Aorta (tissue), 5 donors: ENCODE measurements around the gene ANO6. TPM values are rescaled to one million over a fixed set of nuclear protein-coding genes. Genes with fewer than 3 reads are reported as not detected.

ENCODE experiments used
- ATAC-seq: fragments of 200-7000 bp; cut with Tn5 transposase; one replicate; pipeline ENCODE4 v1.9.1; 2022; ENCODE audit warnings: moderate library complexity; ENCODE audit not compliant: low FRiP score
- DNase-seq, 2 donors: peaks; one replicate each; pipeline ENCODE4 v3.0.0-alpha.2; 2020
- H3K27ac ChIP-seq, 2 donors: one replicate each; pipeline ENCODE4 v1.5.1; 2013; ENCODE audit warnings: low read length in 2 of 2, mild to moderate bottlenecking in 2 of 2, moderate library complexity in 2 of 2, control low read depth in 1 of 2, inconsistent platforms in 1 of 2, low read depth in 1 of 2
- H3K27me3 ChIP-seq, 2 donors: one replicate each; pipeline ENCODE4 v1.6.1; 2013; ENCODE audit warnings: control low read depth in 1 of 2, low read length in 1 of 2, mild to moderate bottlenecking in 1 of 2, moderate library complexity in 1 of 2; ENCODE audit not compliant: insufficient read depth in 2 of 2, control insufficient read depth in 1 of 2
- H3K36me3 ChIP-seq, 2 donors: one replicate each; pipeline ENCODE4 v1.6.1; 2013; ENCODE audit warnings: control low read depth in 1 of 2, low read length in 1 of 2, mild to moderate bottlenecking in 1 of 2; ENCODE audit not compliant: insufficient read depth in 2 of 2, control insufficient read depth in 1 of 2
- H3K4me1 ChIP-seq, 2 donors: one replicate each; pipeline ENCODE4 v1.6.1; 2013; ENCODE audit warnings: low read length in 2 of 2, control low read depth in 1 of 2, mild to moderate bottlenecking in 1 of 2, moderate library complexity in 1 of 2; ENCODE audit not compliant: insufficient read depth in 2 of 2, control insufficient read depth in 1 of 2
- H3K4me3 ChIP-seq, 2 donors: one replicate each; pipeline ENCODE4 v1.5.1; 2013; ENCODE audit warnings: low read length in 2 of 2, control low read depth in 1 of 2, mild to moderate bottlenecking in 1 of 2
- H3K9me3 ChIP-seq: one replicate; pipeline ENCODE4 v1.6.1; 2013; ENCODE audit warnings: mild to moderate bottlenecking, low read length; ENCODE audit not compliant: control insufficient read depth
- WGBS, 2 donors: extraction: QIAGEN DNeasy Blood & Tissue Kit; methylation state at CpG; one replicate each; pipeline ENCODE4 v1.1.7; 2013; 5-methylcytosine and 5-hydroxymethylcytosine counted together
- intact Hi-C, 2 donors: fragments of 100-400 bp; cut with DNase I; formaldehyde crosslinking; loops; one replicate each; pipeline versions ENCODE4 v1.14.2 to v1.15.0; 2022
- polyA plus RNA-seq, 2 donors: library from polyadenylated mRNA; stranded (reverse); fragments of 200-250 nt; gene quantifications; one replicate each; pipeline ENCODE4 v1.2.3, GENCODE V29; 2013
- total RNA-seq, 2 donors: library from RNA; stranded (reverse); fragmentation: NEBNext Ultra II Directional; extraction: Animal tissue kit (Norgen Biotek cat#: 25700); gene quantifications; one replicate each; pipeline ENCODE4 v1.2.1, GENCODE V29; 2021
- donor health status: healthy with polysubstance abuse.
- donor health status: Bipolar disorder and iron deficiency.
- donor health status: DM: no; HTN: no; CAD: no.
- donor health status: DM: no; HTN: no; CAD: no.
- donor health status: DM: yes; HTN: yes; CAD: no.

ANO6 gene
- total and polyA plus RNA-seq, 4 donors: 16.0 to 129 (median 64.6) TPM

- no peak for DNase-seq
- H3K4me3 ChIP-seq: no peak overlapping the region
- no peaks in the 10 kb centered on the region for H3K9me3 ChIP-seq
- no peak for ATAC-seq
- H3K36me3 ChIP-seq: no peaks in the 10 kb centered on the region
- H3K27ac ChIP-seq: no peak overlapping the region
- intact Hi-C loops: no loop called here
- H3K4me1 ChIP-seq: no peaks in the 10 kb centered on the region
- no peaks in the 10 kb centered on the region for H3K27me3 ChIP-seq
- 46 to 52% methylated on average over 4 of the region's 4 CpGs for WGBS, 2 donors
These were observed 248.8 kb downstream of the ANO6 start for GRCh38 chr12:45464699-45465098.

DNA sequence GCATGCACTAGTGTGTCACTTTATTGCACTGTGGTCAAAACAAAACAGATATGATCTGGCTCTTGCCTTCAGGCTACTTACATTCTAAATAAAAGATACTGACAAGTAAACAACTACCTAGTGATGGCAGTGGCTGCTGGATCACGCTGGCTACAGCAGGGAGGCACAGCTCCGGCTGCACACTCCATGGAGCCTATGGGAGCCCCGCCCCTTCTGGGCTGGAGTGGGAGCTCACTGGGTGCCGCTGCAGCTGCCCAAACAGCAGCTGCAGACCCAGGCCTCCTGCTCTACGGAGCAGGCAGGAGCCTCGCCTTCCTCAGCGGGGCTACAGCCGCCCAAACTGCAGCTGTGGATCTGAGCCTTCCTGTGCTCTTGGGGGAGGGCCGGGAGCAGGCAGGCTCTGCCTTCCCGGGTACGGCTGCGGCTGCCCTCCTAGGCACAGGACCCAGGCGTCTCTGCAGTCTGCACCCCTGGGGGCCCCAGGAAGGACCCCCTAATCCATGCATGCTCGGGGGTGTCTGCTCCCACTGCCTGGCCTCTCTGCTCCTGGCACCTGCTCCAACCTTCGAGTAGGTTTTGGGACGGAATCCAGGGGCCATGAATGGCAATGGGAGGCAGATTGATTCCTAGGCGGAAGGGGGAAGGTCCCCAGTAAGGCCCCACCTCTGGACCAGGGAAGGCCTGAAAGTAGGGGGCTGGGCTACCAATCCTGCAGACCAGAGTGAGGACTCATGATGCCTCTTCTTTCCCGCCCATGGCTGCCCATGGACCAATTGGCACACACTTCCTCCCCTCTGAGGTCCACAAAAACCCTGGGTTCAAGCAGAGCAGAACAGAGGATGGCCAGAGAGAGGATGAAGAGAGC, 253.1 kb downstream of the ANO6 start:
- ATAC-seq: no peak
- no peak for DNase-seq
- H3K27ac ChIP-seq: no peak overlapping the region
- intact Hi-C loops: no loop called here
- no peaks in the 10 kb centered on the region for H3K9me3 ChIP-seq
- H3K36me3 ChIP-seq: no peaks in the 10 kb centered on the region
- 92 to 94% methylated on average over 18 of the region's 18 CpGs for WGBS, 2 donors
- no peaks in the 10 kb centered on the region for H3K4me1 ChIP-seq
- no peaks in the 10 kb centered on the region for H3K27me3 ChIP-seq
- H3K4me3 ChIP-seq: no peak overlapping the region

GRCh38 chr12:45469902-45470301, 254.0 kb downstream of the ANO6 start:
- no peak overlapping the region for H3K27ac ChIP-seq
- H3K4me1 ChIP-seq: no peaks in the 10 kb centered on the region
- ATAC-seq (no peak), DNase-seq (no peak)
- no peaks in the 10 kb centered on the region for H3K9me3 ChIP-seq
- H3K27me3 ChIP-seq: no peaks in the 10 kb centered on the region
- H3K4me3 ChIP-seq: no peak overlapping the region
- intact Hi-C loops: no loop called here
- 92 to 94% methylated on average over 4 of the region's 4 CpGs for WGBS, 2 donors
- H3K36me3 ChIP-seq: no peaks in the 10 kb centered on the region

GRCh38 chr12:45473636-45474035, 257.7 kb downstream of the ANO6 start:
- WGBS, 2 donors: 82 to 87% methylated on average over 3 of the region's 3 CpGs
- Histone ChIP-seq H3K36me3 (no peaks in the 10 kb centered on the region), H3K27ac (no peak overlapping the region), H3K4me1 (no peaks in the 10 kb centered on the region), H3K9me3 (peaks cover 2% of the 10 kb centered on the region), H3K27me3 (no peaks in the 10 kb centered on the region), H3K4me3 (no peak overlapping the region)
- ATAC-seq: no peak
- intact Hi-C loops: no loop called here
- DNase-seq: no peak

- peaks cover 2% of the 10 kb centered on the region for H3K9me3 ChIP-seq
- H3K4me3 ChIP-seq: no peak overlapping the region
- no peak for ATAC-seq
- no peaks in the 10 kb centered on the region for H3K27me3 ChIP-seq
- no peak overlapping the region for H3K27ac ChIP-seq
- H3K36me3 ChIP-seq: no peaks in the 10 kb centered on the region
- H3K4me1 ChIP-seq: no peaks in the 10 kb centered on the region
- intact Hi-C loops: no loop called here
- no peak for DNase-seq
These were observed 259.7 kb downstream of the ANO6 start for GRCh38 chr12:45475594-45475993.

- no peaks in the 10 kb centered on the region for H3K27me3 ChIP-seq
- no peaks in the 10 kb centered on the region for H3K4me1 ChIP-seq
- 37 to 50% methylated on average over 1 of the region's 1 CpG for WGBS, 2 donors
- intact Hi-C loops: no loop called here
- no peak overlapping the region for H3K27ac ChIP-seq
- no peaks in the 10 kb centered on the region for H3K36me3 ChIP-seq
- no peak overlapping the region for H3K4me3 ChIP-seq
- ATAC-seq: no peak
- no peak for DNase-seq
- H3K9me3 ChIP-seq: peaks cover 2% of the 10 kb centered on the region
These were observed 261.6 kb downstream of the ANO6 start for GRCh38 chr12:45477526-45477925.

GRCh38 chr12:45478931-45479330, 263.0 kb downstream of the ANO6 start:
- DNase-seq: no peak
- H3K27ac ChIP-seq: no peak overlapping the region
- H3K4me3 ChIP-seq: no peak overlapping the region
- peaks cover 2% of the 10 kb centered on the region for H3K9me3 ChIP-seq
- no peaks in the 10 kb centered on the region for H3K36me3 ChIP-seq
- no peaks in the 10 kb centered on the region for H3K27me3 ChIP-seq
- 92 to 98% methylated on average over 1 of the region's 1 CpG for WGBS, 2 donors
- peaks cover 0 to 4% of the 10 kb centered on the region in 2 donors for H3K4me1 ChIP-seq
- ATAC-seq: no peak
- intact Hi-C loops: no loop called here

- H3K27me3 ChIP-seq: no peaks in the 10 kb centered on the region
These were observed 265.9 kb downstream of the ANO6 start for GRCh38 chr12:45481746-45482145.

DNA sequence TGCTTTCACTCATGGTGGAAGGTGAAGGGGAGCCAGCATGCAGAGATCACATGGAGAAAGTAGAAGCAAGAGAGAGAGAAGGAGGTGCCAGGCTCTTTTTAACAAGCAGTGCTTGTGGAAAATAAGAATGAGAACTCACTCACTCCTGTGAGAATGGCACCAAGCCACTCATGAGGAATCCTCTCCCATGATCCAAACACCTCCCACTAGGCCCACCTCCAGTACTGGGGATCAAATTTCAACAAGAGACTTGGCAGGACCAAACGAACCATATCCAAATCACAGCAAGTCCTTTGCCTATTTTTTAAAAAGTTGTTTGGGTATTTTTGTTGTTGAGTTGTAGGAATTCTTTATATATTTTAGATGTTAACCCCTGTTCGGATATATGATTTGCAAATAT, 267.7 kb downstream of the ANO6 start:
- DNase-seq: peak in 1 of 2 donors; percentile 78
- WGBS, 2 donors: 7 to 13% methylated on average over 2 of the region's 2 CpGs

More at GRCh38 chr12:45481746-45482145, 265.9 kb downstream of the ANO6 start:
- Histone ChIP-seq H3K4me3 (no peak overlapping the region), H3K9me3 (peaks cover 2% of the 10 kb centered on the region), H3K36me3 (no peaks in the 10 kb centered on the region), H3K27ac (no peak overlapping the region), H3K4me1 (peaks cover 0 to 4% of the 10 kb centered on the region in 2 donors)
- intact Hi-C loops: no loop called here
- ATAC-seq (no peak), DNase-seq (no peak)
- 21 to 22% methylated on average over 5 of the region's 5 CpGs for WGBS, 2 donors

More for the DNA sequence above, 267.7 kb downstream of the ANO6 start:
- Histone ChIP-seq H3K27me3 (no peaks in the 10 kb centered on the region), H3K4me1 (peaks cover 0 to 4% of the 10 kb centered on the region in 2 donors), H3K36me3 (no peaks in the 10 kb centered on the region), H3K4me3 (no peak overlapping the region), H3K27ac (no peak overlapping the region), H3K9me3 (no peaks in the 10 kb centered on the region)
- intact Hi-C loops: no loop called here
- peak; percentile 90 for ATAC-seq
